ENCODE measurements around the gene STX4.

STX4 gene

DNA sequence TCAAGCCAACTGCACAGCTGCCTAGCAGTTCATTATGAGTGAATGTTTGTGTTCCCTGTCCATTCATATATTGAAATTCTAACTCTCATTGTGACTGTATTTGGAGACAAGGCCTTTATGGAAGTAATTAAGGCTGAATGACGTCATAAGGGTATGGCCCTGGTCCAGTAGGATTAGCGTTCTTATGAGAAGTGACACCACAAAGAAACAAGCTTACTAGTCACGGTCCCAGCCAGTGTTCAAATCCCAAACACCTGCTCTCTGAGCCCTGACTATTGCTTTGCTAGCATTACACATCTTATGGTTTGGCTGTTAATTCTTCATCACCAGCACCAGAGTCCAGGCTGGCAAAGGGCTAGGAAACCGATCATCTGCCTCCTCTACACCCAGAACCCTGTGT lies 38.5 kb downstream of the STX4 start:
- no peak for DNase-seq

DNA sequence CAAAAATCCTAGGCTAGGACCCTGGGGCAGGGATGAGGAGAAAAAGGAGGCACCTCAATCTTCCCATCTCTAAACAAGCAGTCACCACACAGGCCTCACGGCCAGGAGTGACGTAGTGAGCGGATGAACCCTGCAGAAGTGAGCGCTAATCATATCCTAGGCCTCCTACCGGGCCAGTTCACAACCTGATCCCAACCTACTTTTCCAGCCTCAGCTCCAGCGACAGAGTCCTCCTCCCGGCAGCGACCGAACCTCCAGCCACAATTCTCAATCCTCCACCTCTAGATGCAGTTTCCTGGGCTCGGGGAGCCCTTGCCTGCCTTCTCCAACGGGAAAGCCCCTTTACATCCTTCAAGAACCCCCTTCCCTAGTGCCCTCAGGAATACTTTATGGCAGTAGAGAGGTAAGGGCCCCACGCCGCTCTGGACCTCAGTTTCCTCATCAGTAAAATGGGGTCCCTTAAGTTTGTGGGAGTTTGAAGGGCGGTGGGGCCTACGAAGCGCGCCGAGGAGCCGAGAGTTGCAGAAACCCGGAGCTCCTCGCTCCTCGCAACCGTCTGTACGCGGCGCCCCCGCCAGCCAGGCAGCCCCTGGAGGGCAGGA lies 39.3 kb downstream of the STX4 start:
- peak; percentile 71 for DNase-seq

GRCh38 chr16:31073142-31073969 lies 40.0 kb downstream of the STX4 start:
- DNase-seq = peak; percentile 89

- DNase-seq = peak; percentile 100
These were observed 40.8 kb downstream of the STX4 start, which contains the start of the genes ZNF646 and ZNF668 for GRCh38 chr16:31073970-31074813. Gene ZNF646, plus strand, starts transcription at chr16:31074422. Its CDS starts 1,903 bp downstream, at chr16:31076325. Gene ZNF668, minus strand, starts transcription at chr16:31074240. Its CDS starts 9,781 bp downstream, at chr16:31064459.

GRCh38 chr16:31074814-31075183 lies 41.4 kb downstream of the STX4 start:
- peak; percentile 20 for DNase-seq

GRCh38 chr16:31076319-31076718 lies 43.0 kb downstream of the STX4 start:
- no peak for DNase-seq

DNA sequence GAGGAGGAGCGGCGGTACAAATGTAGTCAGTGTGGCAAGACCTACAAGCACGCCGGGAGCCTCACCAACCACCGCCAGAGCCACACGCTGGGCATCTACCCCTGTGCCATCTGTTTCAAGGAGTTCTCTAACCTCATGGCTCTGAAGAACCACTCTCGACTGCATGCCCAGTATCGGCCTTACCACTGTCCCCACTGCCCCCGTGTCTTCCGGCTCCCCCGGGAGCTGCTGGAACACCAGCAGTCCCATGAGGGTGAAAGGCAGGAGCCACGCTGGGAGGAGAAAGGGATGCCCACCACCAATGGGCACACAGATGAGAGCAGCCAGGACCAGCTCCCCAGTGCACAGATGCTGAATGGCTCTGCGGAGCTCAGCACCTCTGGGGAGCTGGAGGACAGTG lies 43.7 kb downstream of the STX4 start:
- DNase-seq = no peak

DNA sequence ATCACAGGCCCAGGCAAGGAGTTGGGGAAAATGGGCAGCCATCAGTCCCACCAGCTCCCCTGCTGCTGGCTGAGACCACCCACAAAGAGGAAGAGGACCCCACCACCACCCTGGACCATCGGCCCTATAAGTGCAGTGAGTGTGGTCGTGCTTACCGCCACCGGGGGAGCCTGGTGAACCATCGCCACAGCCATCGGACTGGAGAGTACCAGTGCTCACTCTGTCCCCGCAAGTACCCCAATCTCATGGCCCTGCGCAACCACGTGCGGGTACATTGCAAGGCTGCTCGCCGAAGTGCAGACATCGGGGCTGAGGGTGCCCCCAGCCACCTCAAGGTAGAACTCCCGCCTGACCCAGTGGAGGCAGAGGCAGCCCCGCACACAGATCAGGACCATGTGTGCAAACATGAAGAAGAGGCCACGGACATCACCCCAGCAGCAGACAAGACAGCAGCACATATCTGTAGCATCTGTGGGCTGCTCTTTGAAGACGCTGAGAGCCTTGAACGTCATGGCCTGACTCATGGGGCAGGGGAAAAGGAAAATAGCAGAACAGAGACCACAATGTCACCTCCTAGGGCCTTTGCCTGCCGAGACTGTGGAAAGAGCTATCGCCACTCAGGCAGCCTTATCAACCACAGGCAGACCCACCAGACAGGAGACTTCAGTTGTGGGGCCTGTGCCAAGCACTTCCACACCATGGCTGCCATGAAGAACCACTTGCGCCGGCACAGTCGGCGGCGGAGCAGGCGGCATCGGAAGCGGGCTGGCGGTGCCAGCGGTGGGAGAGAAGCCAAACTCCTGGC lies 44.4 kb downstream of the STX4 start:
- peak; percentile 96 for DNase-seq

DNA sequence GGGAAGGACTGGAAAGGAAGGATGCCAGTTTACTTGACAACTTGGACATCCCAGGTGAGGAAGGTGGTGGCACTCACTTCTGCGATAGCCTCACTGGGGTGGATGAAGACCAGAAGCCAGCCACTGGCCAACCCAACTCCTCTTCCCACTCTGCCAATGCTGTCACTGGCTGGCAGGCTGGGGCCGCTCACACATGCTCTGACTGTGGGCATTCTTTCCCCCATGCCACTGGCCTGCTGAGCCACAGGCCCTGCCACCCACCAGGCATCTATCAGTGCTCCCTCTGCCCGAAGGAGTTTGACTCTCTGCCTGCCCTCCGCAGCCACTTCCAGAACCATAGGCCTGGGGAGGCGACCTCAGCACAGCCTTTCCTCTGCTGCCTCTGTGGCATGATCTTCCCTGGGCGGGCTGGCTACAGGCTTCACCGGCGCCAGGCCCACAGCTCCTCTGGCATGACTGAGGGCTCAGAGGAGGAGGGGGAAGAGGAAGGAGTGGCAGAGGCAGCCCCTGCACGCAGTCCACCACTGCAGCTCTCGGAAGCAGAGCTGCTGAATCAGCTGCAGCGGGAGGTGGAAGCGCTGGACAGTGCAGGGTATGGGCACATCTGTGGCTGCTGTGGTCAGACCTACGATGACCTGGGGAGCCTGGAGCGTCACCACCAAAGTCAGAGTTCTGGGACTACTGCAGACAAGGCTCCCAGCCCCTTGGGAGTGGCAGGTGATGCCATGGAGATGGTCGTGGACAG lies 45.4 kb downstream of the STX4 start:
- no peak for DNase-seq

GRCh38 chr16:31079342-31079944 lies 46.1 kb downstream of the STX4 start:
- DNase-seq = no peak

GRCh38 chr16:31080035-31080629 lies 46.8 kb downstream of the STX4 start:
- DNase-seq = no peak

DNA sequence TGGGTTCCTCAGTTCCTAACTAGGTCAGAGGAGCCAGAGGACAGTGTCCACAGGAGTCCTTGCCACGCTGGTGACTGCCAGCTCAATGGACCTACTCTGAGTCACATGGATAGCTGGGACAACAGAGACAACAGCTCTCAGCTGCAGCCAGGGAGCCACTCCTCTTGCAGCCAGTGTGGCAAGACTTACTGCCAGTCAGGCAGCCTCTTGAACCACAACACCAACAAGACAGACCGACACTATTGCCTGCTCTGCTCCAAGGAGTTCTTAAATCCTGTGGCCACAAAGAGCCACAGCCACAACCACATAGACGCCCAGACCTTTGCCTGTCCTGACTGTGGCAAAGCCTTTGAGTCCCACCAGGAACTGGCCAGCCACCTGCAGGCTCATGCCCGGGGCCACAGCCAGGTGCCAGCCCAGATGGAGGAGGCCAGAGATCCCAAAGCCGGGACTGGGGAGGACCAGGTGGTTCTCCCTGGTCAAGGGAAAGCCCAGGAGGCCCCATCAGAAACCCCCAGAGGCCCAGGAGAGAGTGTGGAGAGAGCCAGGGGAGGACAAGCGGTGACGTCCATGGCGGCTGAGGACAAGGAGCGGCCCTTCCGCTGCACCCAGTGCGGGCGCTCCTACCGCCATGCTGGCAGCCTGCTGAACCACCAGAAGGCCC lies 47.5 kb downstream of the STX4 start:
- DNase-seq = no peak

DNA sequence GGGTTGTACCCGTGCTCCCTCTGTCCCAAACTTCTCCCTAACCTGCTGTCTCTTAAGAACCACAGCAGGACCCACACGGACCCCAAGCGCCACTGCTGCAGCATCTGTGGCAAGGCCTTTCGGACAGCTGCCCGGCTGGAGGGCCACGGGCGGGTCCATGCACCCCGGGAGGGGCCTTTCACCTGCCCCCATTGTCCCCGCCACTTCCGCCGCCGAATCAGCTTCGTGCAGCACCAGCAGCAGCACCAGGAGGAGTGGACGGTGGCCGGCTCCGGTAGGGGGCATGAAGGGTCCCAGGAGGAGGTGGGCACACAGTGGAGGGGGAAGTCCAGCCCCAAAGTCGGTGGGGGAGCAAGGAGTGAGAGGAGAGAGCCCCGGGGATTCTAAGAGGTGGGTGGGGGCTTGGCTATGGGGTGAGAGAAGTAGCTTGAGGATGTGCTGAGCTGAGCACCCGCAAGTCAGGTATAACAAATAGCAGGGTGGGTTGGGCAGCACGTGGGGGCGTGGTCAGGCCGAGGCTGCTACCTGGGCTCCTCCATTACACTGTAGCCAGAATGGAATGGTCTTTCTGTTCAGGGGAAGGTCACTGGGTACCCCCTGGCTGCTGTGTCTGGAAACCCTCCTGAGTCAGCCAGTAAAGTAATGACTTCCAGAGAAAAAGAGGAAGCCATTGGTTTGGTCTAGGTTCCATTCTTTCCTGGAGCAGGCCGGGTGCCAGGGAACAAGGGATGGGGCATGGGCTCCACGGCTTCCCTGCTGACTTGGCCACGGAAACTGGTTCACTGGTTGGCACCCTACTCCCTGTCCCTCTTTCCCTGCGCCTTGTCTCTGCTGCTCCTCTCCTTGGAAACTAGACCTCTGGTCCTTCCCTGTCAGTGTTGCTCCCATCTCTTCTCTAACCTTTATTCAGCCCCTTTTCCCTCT lies 48.3 kb downstream of the STX4 start:
- no peak for DNase-seq

- DNase-seq = no peak
These were observed 49.1 kb downstream of the STX4 start for GRCh38 chr16:31082368-31083045.

- DNase-seq = no peak
These were observed 49.7 kb downstream of the STX4 start for GRCh38 chr16:31083081-31083480.

DNA sequence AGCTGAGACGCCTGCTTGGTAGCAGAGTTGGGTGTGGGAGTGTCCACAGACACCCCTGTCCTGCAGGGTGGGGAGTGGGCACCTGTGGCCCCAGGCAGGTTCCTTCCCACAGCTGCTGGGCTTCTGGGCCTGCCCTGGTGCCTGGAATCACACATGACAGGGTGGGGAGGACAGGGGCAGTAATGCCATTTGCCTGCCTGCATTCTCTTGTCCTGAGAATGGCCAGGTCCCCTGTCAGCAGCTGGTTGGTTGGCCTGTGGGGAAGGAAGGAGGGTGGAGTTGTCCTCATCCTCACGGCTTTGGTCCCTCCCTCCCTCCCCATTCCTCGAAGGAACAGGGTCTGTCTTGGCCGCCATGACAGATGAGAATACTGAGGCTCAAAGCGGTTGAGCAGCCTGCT lies 50.2 kb downstream of the STX4 start:
- no peak for DNase-seq

DNA sequence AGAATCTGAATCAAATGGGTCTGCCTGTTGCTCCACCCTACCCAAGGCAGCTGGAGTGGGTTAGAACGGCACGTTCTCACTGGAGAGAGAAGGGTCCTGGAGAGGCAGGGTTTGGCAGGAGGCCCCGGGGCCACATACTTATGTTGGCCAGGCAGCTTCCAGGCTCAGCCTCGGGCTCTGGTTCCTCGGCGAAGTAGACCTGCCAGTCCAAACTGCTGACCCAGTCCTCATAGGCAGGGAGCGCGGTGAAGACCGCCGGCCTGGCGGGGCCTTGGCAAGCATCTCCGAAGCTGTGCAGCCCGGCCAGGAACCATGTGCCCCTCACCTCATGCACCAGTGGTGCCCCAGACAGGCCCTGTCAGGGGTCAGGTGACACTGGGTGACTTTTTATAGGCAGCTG lies 50.6 kb downstream of the STX4 start:
- no peak for DNase-seq

DNA sequence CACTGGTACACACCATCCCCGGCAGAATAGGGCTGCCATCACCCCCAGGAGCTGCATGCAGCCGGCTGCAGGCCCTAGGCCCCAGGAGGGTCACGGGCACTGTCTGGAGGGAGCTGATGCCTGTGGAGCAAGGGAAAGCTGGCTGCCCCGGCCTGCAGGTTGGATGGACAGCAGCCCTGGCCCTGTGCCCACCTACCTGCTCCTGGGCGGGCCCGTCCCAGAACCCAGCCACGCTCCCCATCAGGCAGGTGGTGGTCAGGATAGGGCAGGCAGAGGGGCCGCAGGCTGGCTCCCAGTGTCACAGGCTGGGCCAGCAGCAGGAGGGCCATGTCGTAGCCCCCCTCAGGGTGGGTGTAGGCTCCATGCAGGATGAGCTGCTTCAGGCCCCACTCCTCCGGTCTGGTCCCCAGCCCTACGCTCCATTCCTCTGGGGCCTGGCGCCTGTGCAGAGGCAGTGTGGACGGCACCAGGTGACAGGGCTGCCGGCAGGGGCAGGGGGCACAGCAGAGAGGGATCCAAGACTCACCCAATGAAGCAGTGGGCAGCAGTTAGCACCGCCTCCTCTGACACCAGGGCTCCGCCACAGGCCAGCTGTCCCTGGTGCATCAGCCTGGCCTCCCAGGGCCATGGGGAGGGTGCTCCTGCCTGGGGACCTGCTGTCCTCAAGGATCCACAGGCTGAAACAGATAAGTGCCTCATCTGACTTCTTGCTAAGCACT lies 51.4 kb downstream of the STX4 start:
- DNase-seq = no peak

All from hematopoietic multipotent progenitor cell treated with erythropoietin and hydrocortisone succinate and interleukin-3 and kit ligand, for 8 days (in vitro differentiated cells).